GM15510 (cell line): ENCODE data around the gene ZNF316.

Experiments
- POLR2A ChIP-seq: IDR thresholded peaks from 3 replicates; pipeline ENCODE4 v1.6.1; 2011; ENCODE audit warnings: borderline replicate concordance; ENCODE audit not compliant: insufficient read length; ENCODE audit errors: extremely low read depth

Gene ZNF316

GRCh38 chr7:6658618-6659345 is 21.7 kb downstream of the ZNF316 start:
- no peak for TF ChIP-seq POLR2A

- no peak for TF ChIP-seq POLR2A
Observed at GRCh38 chr7:6675807-6676405, 38.8 kb downstream of the ZNF316 start.

DNA sequence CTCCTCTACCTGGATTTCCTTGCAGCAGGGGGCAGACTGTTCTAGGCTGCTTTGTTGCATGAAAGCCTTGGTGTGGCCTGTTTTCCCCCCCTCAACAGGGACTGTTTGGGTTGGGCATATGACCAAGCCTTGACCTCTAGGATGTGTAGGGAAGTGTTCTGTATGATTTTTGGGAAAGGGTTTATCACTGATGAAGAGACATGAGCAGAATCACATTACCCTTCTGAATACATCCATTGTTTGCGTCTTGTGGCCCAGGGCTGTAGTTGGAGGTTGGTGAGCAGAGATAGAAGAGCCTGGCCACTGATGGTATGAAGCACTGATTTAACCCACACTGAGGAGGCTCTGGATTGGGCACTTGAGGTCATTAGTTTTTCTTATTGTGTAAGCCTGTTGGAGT is 43.0 kb downstream of the ZNF316 start:
- no peak for TF ChIP-seq POLR2A

- no peak for TF ChIP-seq POLR2A
Observed at GRCh38 chr7:6691103-6691502, 54.0 kb downstream of the ZNF316 start.

GRCh38 chr7:6691609-6692106 is 54.5 kb downstream of the ZNF316 start:
- TF ChIP-seq POLR2A: no peak

DNA sequence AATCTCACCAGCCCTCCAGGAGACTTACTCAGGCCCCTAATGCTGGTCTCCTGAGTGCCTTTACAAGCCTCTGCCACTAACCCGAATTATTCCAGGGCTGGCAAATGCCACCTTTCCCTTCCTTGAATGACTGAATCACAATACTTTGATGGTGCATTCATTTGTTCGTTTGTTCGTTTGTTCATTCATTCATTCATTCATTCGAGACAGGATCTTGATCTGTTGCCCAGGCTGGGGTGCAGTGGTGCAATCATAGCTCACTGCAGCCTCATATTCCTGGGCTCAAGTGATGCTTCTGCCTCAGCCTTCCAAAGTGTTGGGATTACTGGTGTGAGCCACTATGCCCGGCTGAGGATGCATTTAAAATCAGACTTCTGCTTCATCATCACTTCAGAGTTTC is 63.7 kb downstream of the ZNF316 start:
- TF ChIP-seq POLR2A: no peak

DNA sequence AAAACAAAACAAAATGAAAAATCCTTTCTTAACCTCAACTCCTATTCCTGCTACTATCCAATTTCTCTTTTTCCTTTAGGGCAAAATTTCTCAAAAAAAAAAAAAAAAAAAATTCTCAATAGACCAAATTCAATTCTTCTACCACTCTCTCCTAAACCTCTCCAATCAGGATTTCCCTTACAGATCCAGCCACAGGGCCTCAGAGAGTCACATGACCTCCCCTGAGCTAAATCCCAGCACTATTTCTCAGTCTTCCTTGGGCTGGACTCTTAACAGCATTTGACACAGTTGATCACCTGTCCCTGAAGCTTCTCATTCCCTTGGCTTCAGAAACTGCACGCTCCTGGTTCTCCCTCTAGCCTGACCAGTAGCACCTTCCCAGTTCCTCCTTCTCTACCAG is 64.7 kb downstream of the ZNF316 start:
- no peak for TF ChIP-seq POLR2A
